ENCODE measurements around the gene CFAP68. TPM values are rescaled to one million over a fixed set of nuclear protein-coding genes. Genes with fewer than 3 reads are reported as not detected.

Gene CFAP68
- total RNA-seq, 1 donor from 2014 or later = 11.6 TPM

GRCh38 chr11:111836162-111836561 lies 43.2 kb upstream of the CFAP68 start:
- Mint-ChIP-seq H3K27me3 (no peaks in the 10 kb centered on the region), H3K9me3 (no peaks in the 10 kb centered on the region), H3K27ac (no peak overlapping the region), H3K4me1 (no peaks in the 10 kb centered on the region), H3K36me3 (ENCODE audit: low read depth) (peaks cover 66% of the 10 kb centered on the region), H3K4me3 (no peak overlapping the region)
- DNase-seq (no peak), ATAC-seq (ENCODE audit: low read depth) (no peak)
- ChIA-PET POLR2A (no interaction called here), CTCF (interaction anchor here (1.2 kb wide), 1 partner anchor 232 kb away, joined by 3 read pairs; no protein-coding TSS in a partner anchor)
- no peak for TF ChIP-seq CTCF (IDR thresholded peaks at IDR 0.05)
- intact Hi-C loops (cut with micrococcal nuclease) = no loop called here

- DNase-seq (no peak), ATAC-seq (ENCODE audit: low read depth) (no peak)
- intact Hi-C loops (cut with micrococcal nuclease) = no loop called here
- Mint-ChIP-seq H3K4me1 (no peaks in the 10 kb centered on the region), H3K36me3 (ENCODE audit: low read depth) (peaks cover 60% of the 10 kb centered on the region), H3K9me3 (no peaks in the 10 kb centered on the region), H3K27me3 (no peaks in the 10 kb centered on the region), H3K27ac (no peak overlapping the region), H3K4me3 (no peak overlapping the region)
- POLR2A ChIA-PET = no interaction called here
- no peak for TF ChIP-seq CTCF (IDR thresholded peaks at IDR 0.05)
- CTCF ChIA-PET = interaction anchor here (1.2 kb wide), 1 partner anchor 232 kb away, joined by 3 read pairs; no protein-coding TSS in a partner anchor
Measured at GRCh38 chr11:111836721-111837120, 42.6 kb upstream of the CFAP68 start.

GRCh38 chr11:111837366-111837891 lies 41.9 kb upstream of the CFAP68 start:
- no peak overlapping the region for H3K27ac Mint-ChIP-seq
- H3K4me1 Mint-ChIP-seq = no peaks in the 10 kb centered on the region
- ChIA-PET CTCF (interaction anchor here (1.2 kb wide), 1 partner anchor 233 kb away, joined by 3 read pairs; no protein-coding TSS in a partner anchor), POLR2A (no interaction called here)
- DNase-seq (no peak), ATAC-seq (ENCODE audit: low read depth) (no peak)
- intact Hi-C loops (cut with micrococcal nuclease) = no loop called here
- H3K4me3 Mint-ChIP-seq = no peak overlapping the region
- H3K36me3 Mint-ChIP-seq (ENCODE audit: low read depth) = peaks cover 60% of the 10 kb centered on the region
- TF ChIP-seq CTCF (IDR thresholded peaks at IDR 0.05) = no peak
- no peaks in the 10 kb centered on the region for H3K9me3 Mint-ChIP-seq
- H3K27me3 Mint-ChIP-seq = no peaks in the 10 kb centered on the region

- TF ChIP-seq CTCF (IDR thresholded peaks at IDR 0.05) = no peak
- intact Hi-C loops (cut with micrococcal nuclease) = no loop called here
- ChIA-PET POLR2A (no interaction called here), CTCF (interaction anchor here (1.0 kb wide), 1 partner anchor 251 kb away, joined by 6 read pairs; no protein-coding TSS in a partner anchor)
- no peaks in the 10 kb centered on the region for H3K9me3 Mint-ChIP-seq
- H3K36me3 Mint-ChIP-seq (ENCODE audit: low read depth) = peaks cover 61% of the 10 kb centered on the region
- DNase-seq = no peak
- no peaks in the 10 kb centered on the region for H3K27me3 Mint-ChIP-seq
- no peaks in the 10 kb centered on the region for H3K4me1 Mint-ChIP-seq
- no peak overlapping the region for H3K4me3 Mint-ChIP-seq
- H3K27ac Mint-ChIP-seq = no peak overlapping the region
- no peak for ATAC-seq (ENCODE audit: low read depth)
Measured at GRCh38 chr11:111838054-111838453, 41.3 kb upstream of the CFAP68 start.

- DNase-seq = no peak
- Mint-ChIP-seq H3K4me3 (no peak overlapping the region), H3K4me1 (peaks cover 2% of the 10 kb centered on the region), H3K36me3 (ENCODE audit: low read depth) (peaks cover 58% of the 10 kb centered on the region), H3K27ac (no peak overlapping the region), H3K27me3 (no peaks in the 10 kb centered on the region), H3K9me3 (no peaks in the 10 kb centered on the region)
- POLR2A ChIA-PET = no interaction called here
- no peak for TF ChIP-seq CTCF (IDR thresholded peaks at IDR 0.05)
- CTCF ChIA-PET = interaction anchor here (1.1 to 1.5 kb wide), 4 partner anchors 247 to 277 kb away, joined by 3 to 6 read pairs (median 3); no protein-coding TSS in a partner anchor
- intact Hi-C loops (cut with micrococcal nuclease) = no loop called here
- no peak for ATAC-seq (ENCODE audit: low read depth)
Measured at GRCh38 chr11:111840143-111840542, 39.2 kb upstream of the CFAP68 start.
